HG03108 (cell line): ENCODE measurements around the gene UQCC3.
"Not testable (repeated sequence)": the region's sequence is repeated elsewhere in the genome, so short reads cannot be mapped to it uniquely, and the experiment has no call there.

ENCODE experiments used
- ATAC-seq: cut with Tn5 transposase; IDR thresholded peaks from one replicate; pipeline ENCODE4 v1.9.1; 2021; ENCODE audit warnings: moderate library complexity; ENCODE audit not compliant: unreplicated experiment

Gene UQCC3

DNA sequence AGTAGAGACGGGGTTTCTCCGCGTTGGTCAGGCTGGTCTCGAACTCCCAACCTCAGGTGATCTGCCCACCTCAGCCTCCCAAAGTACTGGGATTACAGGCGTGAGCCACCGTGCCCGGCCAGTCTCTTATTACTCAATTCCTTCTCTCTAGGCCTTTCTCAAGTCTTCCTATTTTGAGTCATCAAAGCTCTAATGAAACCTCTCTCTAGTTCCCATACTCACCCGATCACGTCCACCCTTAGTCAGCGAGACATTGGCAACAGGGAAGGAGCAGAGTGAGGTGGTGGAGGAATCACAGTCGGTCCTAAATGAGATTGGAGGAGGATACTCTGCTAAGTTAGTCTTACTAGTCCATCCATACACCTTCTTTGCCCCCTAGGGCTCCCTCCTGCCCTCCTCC is 30.8 kb downstream of the UQCC3 start:
- no peak for ATAC-seq

DNA sequence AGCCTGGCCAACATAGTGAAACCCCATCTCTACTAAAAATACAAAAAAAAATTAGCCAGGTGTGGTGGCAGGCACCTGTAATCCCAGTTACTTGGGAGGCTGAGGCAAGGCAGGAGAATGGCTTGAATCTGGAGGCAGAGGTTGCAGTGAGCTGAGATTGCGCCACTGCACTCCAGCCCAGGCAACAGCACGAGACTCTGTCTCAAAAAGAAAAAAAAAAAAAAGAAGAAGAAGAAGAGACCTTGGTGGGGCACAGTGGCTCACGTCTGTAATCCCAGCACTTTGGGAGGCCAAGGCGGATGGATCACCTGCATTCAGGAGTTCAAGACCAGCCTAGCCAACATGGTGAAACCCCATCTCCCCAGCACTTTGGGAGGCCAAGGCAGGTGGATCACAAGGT is 32.4 kb downstream of the UQCC3 start:
- ATAC-seq = not testable (repeated sequence)

DNA sequence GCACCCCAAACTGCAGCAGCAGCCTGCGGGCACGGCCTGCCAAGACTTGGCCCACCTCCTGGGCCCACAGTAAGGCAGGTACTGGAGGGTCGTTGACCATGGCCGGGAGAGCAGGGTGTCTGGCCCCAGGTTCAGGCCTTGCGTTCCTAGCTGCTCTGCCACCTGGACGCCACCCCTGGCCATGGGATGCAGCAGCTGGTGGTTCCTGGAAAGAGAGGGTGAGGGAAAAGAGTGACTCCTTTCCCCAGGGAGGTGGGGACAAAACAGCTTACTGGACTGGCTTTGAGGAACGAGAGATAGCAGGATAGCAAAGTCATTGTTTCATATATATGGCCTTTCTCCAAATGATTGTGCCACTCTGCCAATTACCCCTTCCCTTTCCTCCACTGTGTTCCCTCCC is 33.9 kb downstream of the UQCC3 start:
- ATAC-seq = no peak

DNA sequence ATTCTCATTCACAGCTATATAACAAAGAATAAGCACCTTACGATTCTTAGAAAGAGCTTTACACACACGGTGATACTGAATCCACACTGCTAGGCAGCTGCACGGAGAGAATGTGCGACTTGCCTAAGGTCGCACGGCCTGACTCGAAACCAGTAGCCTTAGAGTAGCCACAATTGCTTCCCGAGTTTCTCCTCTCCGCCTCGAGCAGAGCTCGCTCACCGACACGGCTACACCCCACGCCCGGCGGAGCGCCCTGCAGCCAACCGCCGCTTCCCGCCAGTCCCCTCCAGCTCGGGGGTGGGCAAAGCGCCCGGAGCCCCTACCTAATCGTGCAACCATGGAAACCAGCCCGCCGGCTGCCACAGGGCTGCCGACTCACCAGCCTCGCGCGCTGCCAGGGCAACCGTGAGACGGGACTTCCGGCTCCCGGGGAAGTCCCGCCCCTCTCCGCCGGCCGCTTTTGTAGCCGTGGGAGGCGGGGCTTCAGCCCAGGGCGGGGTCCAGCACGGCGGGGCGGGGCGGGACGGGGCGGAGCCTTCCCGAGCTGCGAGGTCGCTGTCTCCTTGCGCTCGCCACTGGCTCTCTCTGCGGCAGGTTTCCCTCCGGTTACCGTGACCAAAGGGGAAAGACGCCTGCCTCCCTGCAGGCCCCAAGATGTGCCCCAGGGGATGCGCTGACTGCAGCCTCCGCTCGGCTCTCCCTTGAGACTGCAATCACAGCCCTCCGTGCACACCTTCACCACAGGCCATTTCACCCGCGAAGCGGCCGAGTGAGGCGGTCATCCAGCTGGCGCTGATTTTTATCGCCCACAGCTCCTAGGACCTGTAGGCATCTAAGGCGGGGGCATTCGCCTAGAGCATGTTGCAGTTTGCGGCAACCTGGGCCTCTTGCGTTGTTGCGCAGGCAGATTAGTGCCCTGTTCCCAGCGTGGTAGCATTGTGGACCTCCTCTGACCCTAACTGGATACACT is 34.7 kb downstream of the UQCC3 start:
- ATAC-seq = peak; percentile 52

DNA sequence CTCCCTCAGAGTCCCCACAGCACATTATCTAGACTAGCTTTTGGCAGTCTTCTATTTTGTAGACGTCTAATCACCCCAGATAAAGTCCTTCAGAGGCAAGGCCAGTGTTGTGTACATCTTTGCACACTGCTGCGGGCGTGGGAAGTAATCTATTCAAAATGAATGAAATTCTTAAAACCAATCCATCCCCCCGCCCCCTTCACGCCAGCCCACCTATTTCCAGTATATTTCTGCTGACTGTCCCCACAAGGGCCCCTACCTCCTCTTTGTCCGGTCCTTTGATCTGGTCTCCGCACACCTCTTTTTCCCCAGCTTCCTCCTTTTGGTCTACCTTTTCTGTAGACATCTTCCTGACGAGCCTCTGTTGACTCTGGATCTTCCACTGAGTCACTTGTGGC is 35.4 kb downstream of the UQCC3 start:
- no peak for ATAC-seq

DNA sequence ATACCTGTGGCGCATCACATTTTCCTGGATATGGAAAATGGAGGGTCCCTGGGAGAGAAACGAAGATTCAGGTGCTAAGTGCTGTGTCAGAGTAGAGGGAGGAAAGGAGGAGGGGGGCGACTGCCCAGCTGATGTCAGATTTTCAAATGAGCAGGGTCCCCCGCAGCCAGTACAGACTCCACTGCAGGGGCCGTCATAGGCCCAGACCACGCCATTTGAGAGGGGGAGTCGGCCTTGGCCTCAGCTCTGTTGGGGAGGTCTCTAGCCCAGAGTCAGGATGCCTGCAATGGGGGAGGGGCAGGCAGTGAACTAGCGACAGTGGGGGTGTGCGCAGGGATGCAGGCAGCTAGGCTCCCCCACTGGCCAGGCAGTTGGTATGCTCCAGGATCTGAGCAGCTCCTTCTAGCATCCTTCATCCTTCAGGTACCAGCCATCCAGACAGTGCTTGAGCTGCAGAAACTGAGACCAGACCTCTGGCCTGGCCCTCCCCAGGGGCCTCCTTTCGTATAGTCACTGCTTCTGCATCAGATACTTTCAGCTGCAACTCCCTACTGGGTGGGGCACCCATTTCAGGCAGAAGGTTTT is 35.9 kb downstream of the UQCC3 start, which contains the start of the genes BSCL2 and GNG3:
TSS of gene BSCL2 (minus strand) at position 148 of the 585 bp plus-strand sequence. CDS start 229 bp downstream, outside the sequence.
TSS of gene GNG3 (plus strand) at position 400 of the 585 bp plus-strand sequence. CDS start 620 bp downstream, outside the sequence.
- no peak for ATAC-seq

DNA sequence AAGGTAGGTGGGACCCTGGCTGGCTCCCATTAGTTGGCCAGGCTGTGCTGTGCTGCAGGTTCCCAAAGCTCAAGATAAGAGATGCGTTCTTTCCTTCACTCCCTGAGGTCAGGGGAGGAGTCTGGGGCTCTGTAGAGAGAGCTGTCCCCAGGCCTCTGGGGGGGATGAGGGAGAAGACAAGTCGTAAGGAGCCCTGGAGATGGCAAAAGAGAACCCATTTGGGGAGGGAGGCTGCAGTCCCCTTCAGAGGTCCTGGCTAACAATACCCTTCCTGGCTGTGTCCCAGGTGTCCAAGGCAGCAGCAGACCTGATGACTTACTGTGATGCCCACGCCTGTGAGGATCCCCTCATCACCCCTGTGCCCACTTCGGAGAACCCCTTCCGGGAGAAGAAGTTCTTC is 36.9 kb downstream of the UQCC3 start:
- ATAC-seq = no peak

DNA sequence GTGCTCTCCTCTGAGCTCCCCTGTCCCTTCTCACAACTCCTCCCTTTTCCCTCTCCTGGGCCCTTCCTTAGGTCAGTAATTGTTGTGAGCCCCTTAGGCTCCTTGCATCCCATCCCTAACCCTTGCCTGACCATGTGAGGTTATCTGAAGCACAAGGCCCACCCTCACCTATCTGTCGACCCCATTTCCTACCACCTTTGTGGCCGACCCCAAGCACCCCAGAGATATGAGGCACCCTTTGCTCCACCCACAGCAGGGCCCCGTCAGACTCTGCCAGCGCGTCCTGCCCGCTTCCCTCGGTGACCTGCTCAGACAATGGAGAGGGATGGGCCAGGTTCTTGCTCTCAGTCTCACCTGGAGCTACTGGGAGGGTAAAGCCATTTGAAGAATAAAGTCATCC is 37.3 kb downstream of the UQCC3 start:
- ATAC-seq = no peak

DNA sequence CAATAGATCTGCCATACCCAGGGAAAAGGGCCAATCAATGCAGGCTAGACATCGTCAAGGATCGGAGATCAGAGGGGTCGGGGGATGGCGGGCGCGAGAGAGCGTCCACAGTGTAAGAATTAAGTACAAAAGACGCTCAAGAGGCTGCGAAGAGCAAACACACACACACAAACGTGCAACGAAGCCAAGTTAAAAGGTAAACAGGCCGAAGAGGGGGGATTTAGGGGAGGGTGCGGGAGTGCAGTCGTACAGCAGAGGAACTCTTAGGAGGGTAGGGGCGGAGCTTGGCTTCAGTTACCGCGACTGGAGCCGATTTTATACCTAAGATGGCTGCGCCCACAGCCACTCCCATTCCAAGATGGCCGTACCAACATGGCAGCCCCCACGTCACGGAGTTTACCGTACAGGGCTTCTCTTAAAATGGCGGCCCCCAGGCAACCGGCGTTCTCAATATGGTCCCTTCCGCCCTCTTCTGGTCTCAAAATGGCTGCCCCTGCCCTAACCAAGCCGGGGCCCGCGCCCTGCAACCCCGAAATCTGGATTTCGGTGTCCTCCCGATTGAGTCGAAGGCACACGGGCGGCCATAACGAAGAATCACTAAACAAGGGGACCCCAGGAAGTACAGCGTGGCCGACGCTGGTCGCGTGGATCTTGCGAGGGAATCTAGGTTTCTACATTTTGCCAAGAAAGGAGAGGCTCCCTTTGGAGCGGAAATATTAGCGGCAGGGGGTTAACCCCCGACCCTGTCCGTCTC is 38.0 kb downstream of the UQCC3 start:
- peak; percentile 63 for ATAC-seq

DNA sequence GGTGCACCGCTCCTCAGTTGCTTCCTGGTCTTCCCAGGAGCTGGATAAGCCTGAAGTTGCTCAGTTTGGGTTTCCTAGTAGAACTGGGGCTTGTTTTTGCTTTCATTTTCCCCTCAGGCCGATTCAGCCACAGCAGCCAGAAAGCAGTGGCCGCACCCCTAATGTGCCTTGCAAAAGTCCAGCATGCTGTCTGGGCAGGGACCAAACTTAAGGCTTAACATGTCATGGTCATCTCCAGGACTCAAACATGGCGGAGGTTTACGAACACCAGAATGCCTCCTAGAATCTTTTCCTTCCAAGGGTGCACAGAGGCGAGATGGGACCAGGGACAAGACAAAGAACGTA is 38.5 kb downstream of the UQCC3 start:
- no peak for ATAC-seq

DNA sequence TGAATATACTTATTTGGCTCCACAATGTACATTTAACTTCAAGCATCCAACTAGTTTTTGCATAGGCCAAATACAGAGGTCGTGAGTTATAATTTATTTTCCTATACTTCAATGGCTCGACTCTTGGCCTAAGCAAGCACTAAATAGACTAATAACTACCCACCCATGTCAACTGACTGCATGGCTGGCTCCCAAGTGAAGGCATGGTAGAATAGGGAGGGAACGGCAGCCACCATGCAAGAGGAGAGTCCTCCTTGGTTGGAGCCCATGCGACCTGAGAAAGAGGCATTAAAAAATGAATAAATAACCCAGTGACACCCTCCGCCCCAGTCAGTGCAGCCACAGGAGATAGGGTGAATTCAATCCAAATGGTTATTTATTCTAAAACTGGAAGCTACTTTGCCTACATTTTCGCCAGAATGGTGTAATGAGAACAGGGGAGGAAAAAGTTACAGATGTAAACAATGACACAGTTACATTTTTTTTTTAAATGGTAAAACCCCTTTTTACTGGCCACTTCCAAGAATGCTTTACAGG is 40.9 kb downstream of the UQCC3 start:
- no peak for ATAC-seq

DNA sequence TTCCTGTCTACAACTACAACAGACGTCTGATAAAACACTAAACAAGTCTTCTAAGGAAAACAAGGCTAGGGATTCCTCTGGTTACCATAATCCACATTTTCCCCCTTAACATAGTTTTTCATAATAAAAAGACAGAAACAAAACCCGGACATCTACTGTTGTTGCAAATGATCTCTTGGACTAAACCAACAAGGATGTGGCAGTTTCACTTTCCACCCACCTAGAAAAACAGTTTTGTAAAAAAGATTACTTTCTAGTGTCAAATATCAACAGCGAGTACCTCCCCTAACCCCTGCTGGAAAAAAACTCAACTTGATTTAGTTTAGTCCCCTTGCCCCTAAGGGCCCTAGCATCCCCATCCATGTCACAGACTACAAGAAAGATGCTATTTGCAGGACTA is 41.4 kb downstream of the UQCC3 start:
- no peak for ATAC-seq

DNA sequence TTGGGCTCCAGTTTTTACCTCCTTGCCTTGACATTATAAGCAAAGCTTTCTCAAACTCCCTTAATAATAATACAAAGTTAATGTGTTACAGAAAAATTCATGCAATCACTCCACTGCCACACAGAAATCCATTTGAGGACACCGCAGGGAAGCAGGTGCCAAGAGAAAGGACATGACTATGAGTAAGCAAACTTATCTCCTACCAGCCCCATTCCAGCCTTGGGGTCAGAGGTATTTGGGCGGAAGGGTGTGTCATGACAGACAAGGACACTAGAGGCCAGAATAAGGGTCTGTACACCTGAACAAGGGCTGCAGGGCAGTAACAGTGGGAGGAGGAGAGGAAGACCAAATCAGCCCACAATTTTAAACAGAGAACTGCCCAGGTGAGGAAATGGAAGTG is 41.9 kb downstream of the UQCC3 start:
- no peak for ATAC-seq

DNA sequence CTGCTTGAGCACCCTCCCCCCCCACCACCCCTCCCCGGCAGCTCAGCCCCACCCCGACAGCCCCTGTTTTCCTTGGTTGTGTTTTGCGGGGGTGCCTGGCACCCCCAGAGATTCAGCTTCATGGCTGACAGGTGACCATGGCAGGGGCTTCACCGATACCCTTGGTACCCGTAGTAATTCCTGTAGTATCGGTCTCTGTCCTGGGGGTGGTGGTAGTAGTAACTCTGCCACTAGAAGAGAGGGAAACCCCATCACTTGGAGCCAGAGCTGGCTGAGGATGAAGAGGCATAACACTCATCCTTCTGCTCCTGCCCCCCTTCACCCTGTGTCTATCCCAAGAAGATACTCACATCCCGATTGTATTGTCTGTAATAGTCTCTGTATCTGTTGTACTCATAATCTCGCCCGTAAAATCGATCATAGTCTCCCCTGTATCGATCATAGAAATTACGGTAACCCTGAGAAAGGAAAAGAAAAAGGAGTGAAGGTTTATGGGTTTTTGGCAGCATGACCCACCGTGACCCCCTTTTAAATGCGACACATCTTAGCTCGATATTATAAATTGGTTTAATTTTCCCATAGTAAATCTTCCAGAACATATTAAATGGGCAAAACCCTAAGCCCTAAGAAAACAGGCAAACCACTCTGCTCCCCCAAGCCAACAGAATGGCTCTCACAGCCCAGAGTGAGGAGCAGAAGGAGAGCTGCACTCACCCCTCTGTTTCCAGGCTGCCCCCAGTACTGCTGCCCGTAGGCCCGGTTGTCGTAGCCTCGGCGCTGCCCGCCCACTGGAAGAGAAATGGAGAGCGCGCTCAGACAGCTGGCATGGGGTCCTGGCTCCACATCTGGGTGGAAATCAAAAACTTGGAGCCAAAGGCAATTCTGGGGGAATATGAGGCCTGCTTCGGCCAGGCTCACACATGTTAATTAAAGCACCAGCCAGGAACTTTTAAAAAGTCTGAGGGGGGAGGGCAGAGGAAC is 44.0 kb downstream of the UQCC3 start:
- ATAC-seq = no peak

DNA sequence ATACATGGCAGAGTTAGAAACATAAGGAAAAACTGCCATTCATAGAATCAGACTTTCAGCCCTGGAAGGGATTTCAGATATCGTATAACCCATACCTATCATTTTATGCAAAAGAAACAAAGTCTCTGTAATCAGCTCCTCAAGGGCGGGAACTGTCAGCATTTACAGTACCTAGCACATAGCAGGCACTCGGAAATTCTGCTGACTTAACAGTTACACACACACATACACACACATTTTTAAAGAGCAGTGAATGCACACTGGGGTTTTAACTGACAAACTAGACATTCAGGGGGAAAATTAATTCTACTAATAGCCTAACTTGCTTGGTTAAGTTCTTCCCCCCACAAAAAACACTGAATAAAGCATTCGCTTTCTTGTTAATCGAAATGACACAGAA is 44.7 kb downstream of the UQCC3 start:
- no peak for ATAC-seq

DNA sequence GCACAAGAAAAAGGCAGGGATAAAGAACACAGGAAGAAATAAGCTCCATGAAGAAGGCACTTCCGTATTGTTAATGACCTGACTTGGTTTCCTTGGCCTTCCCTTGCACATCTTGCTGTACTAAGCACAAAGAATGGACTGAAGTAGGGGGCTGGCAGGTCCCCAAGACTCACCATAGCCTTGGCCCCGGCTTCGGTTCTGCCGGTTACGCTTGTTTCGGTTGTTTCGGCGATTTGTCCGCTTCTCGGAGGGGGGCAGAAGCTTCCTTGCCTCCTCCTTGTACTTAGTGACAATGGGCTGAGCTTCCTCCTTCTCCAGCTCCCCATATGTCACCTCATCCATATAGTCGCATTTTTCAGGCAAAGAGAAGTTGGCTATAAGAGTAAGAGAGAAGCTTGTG is 45.3 kb downstream of the UQCC3 start:
- no peak for ATAC-seq

DNA sequence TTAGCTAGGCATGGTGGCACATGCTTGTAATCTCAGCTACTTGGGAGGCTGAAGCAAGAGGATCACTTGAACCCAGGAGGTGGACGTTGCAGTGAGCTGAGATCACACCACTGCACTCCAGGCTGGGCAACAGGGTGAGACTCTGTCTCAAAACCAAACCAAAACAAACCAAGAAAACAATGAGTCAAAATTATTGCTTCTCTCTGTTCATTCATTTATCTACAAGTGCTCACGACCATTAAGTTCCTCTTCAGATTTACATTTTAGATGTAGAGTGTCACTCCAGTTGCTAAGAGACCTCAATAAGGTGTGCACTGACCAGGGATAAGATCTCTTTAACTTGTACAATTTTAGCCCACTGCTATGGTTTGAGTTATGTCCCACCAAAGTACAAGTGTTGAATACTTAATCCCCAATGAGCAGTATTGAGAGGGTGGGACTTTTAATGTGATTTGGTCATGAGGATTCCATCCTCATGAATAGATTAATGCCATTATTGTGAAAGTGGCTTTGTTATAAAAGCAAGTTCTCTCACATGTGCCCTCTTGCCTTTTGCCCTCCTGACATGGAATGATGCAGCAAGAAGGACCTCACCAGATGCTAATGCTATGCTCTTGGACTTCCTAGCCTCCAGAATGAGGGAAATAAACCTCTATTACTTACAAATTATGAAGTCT is 48.0 kb downstream of the UQCC3 start:
- ATAC-seq = no peak

DNA sequence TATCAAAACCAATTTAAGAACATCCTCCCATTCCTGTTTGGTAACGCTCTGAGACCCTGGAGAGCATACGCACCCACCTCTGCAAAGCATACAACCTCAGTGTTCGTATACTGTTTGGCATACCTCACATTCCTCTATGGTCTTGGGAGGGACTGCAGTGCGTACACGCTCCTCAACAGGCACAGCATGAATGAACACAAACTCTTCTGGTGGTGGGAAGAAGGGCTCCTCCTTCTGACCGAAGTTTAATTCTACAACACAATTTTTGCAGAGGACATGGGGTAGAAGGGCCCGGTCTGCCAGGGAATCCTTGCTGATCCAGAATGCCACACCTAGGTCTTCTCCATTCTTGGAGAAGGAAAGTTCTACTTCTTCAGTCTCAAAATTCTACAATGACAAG is 50.5 kb downstream of the UQCC3 start:
- ATAC-seq = no peak
